Measurements from ENCODE around the gene CDC45.

GRCh38 chr22:19569976-19570375 lies 90.3 kb downstream of the CDC45 start:
- no peak for TF ChIP-seq EP300 (IDR thresholded peaks at IDR 0.05)
- no peak for TF ChIP-seq CTCF (IDR thresholded peaks at IDR 0.05)
- no peak for TF ChIP-seq POLR2A (IDR thresholded peaks at IDR 0.05)

Data from ovary (tissue), 3 donors.